GM21723 (cell line): Measurements from ENCODE around the gene LALBA.
"Not testable (repeated sequence)": the region's sequence is repeated elsewhere in the genome, so short reads cannot be mapped to it uniquely, and the experiment has no call there.

ENCODE experiments used
- ATAC-seq: cut with Tn5 transposase; IDR thresholded peaks from one replicate; pipeline ENCODE4 v1.9.1; 2021; ENCODE audit warnings: mild to moderate bottlenecking, moderate library complexity; ENCODE audit not compliant: unreplicated experiment

Gene LALBA

DNA sequence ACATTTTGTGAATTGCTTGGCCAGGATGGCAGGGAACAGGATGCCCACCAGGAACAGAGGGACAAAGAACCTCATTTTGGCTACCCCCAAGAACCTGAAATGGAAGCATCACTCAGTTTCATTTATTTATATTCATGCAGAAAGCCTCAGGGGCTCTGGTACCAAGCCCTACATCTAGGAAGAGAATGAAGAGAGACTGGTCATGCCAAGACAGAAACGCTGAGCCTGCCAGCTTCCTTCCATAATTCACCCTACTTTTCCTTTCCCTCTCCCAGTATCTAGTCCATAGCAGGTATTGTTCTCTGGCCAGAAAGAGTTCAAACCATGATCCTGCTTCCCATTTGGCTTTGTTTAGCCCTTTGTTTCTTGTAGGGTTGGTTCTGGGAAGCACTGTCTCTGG is at the start of gene LALBA:
Gene LALBA (minus strand): TSS at position 101 of the 400 bp plus-strand sequence. CDS start 26 bp downstream, at position 75.
- no peak for ATAC-seq

DNA sequence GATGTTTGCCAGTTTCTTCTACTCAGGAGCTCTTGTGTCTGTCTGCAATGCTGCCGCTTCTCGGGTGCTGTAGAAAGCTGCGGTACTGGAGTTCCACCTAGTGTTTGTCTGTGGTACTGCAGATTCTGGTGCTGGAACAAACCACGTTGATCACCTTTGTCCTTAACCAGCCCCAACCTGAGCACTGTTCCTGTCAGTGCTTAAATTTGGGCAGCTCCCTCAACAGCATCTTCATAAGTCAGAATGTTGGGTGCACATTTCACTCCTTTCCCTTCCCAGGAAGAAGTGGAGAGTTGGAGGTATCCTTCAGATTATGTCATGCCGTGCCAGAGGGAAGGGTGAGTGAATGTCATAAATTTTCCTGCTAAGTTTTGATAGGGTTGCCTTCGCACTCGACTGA is 48.7 kb upstream of the LALBA start:
- peak; percentile 85 for ATAC-seq

GRCh38 chr12:48615681-48616080 is 45.8 kb upstream of the LALBA start:
- no peak for ATAC-seq

- ATAC-seq = no peak
Measured at GRCh38 chr12:48613321-48613720, 43.5 kb upstream of the LALBA start.

DNA sequence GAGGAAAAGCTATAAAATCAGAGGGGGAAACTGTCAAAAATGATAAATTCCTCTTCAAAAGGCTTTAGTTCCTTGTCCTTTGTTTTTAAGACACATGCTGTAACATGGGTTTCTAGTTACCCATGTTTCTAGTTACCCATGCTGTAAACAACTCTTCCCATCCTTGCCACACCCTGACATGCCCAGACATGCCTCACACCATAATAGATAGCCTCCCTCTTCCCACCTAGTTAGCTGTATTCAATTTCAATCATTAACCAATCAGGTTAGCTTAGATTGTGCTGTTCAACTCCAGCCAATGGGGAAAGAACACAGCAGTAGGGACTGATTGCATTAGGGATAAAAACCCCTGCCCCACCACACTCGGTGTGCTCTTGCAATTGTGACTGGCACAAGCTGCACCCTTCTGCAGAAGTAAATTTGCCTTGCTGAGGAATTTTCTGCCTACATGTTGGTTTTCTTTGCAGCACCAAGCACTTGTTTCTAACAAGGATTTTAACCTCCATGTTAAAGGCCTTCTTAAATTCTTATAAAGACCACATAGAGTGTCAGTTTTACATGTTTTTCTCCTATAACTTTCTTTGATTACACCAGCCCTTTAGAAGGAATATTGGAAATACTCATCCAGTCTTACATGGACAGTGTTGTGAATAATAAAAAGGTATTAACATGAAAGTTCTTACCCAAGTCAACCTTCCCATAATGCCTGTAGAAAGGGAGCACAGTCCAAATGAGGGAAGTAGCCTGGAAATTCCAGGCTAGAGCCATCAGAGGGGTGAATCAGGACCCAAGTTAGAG is 32.5 kb upstream of the LALBA start:
- ATAC-seq = no peak

- peak; percentile 85 for ATAC-seq
Measured at GRCh38 chr12:48601013-48601756, 31.3 kb upstream of the LALBA start.

GRCh38 chr12:48600552-48600951 is 30.7 kb upstream of the LALBA start:
- no peak for ATAC-seq

GRCh38 chr12:48592591-48593086 is 22.8 kb upstream of the LALBA start:
- ATAC-seq = no peak

GRCh38 chr12:48586361-48586760 is 16.5 kb upstream of the LALBA start:
- no peak for ATAC-seq

GRCh38 chr12:48583728-48584127 is 13.9 kb upstream of the LALBA start:
- no peak for ATAC-seq

- no peak for ATAC-seq
Measured at GRCh38 chr12:48580831-48581230, 11.0 kb upstream of the LALBA start.

- no peak for ATAC-seq
Measured at GRCh38 chr12:48572326-48572725, 2.5 kb upstream of the LALBA start.

DNA sequence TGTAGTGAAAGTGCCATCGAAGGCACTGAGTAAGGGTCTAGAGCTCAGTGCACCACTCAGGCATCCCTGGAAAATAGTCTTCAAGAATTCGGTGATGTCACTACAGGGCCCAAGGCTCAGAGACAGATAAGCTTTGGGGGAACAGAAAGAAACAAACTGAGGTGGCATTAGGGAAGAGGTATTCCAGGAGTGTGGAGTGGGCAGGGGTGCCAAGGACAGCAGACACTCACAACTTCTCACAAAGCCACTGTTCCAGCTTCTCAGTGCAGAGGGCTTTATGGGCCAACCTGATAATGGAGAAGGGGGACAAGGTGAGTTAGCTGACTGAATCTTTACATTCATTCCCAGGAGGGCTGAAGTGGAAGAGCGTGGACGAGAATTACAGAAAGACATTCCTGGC is 2.1 kb downstream of the LALBA start:
- ATAC-seq = no peak

DNA sequence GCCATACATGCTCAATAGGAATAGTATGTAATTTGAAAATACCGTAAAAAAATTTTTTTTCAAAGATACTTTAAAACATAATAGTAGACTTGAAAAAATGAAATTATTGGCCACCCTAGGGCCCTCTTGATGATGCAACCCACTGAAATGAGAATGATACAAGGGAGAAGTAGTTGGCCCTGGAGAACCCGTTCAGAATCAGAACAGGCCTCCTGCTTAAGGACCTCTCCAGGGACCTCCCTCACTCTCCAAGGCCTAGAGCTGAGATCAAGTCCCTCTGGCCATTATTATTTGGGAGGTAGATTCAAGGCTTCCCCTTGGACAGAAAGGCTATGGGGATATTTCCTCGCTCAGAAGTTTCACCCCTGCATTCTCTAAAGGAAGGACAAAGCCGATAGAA is 11.9 kb downstream of the LALBA start:
- no peak for ATAC-seq

DNA sequence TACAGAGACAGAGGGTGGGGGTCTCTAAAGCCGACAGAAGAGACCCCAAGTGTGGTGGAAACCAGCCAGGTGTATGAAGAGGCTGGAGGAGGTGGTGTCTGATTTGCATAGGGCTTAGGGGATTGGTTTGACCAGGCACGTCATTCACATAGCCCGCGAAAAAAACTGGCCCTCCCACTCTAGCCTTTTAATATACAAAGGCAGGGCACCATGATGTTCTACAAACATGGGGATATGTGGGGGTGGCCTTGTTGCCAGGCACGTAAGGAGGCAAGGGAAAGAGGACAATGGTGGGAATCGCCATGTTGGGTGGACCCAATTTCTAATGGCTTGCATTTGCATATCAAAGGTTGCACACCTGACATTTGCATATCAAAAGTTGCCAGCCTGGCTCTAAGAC is 13.2 kb downstream of the LALBA start:
- no peak for ATAC-seq

- ATAC-seq = not testable (repeated sequence)
Measured at GRCh38 chr12:48553666-48554343, 16.0 kb downstream of the LALBA start.

DNA sequence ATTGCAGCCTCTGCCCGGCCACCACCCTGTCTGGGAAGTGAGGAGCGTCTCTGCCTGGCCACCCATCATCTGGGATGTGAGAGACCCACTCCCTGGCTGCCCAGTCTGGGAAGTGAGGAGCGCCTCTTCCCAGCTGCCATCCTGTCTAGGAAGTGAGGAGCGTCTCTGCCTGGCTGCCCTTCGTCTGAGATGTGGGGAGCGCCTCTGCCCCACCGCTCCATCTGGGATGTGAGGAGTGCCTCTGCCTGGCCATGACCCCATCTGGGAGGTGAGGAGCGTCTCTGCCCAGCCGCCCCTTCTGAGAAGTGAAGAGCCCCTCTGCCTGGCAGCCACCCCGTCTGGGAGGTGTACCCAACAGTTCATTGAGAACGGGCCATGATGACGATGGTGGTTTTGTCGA is 18.2 kb downstream of the LALBA start:
- ATAC-seq = not testable (repeated sequence)

DNA sequence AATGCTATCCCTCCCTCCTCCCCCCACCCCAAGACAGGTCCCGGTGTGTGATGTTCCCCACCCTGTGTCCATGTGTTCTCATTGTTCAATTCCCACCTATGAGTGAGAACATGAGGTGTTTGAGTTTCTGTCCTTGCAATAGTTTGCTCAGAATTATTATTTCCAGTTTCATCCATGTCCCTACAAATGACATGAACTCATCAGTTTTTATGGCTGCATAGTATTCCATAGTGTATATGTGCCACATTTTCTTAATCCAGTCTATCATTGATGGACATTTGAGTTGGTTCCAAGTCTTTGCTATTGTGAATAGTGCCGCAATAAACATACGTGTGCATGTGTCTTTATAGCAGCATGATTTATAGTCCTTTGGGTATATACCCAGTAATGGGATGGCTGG is 22.8 kb downstream of the LALBA start:
- ATAC-seq = not testable (repeated sequence)

DNA sequence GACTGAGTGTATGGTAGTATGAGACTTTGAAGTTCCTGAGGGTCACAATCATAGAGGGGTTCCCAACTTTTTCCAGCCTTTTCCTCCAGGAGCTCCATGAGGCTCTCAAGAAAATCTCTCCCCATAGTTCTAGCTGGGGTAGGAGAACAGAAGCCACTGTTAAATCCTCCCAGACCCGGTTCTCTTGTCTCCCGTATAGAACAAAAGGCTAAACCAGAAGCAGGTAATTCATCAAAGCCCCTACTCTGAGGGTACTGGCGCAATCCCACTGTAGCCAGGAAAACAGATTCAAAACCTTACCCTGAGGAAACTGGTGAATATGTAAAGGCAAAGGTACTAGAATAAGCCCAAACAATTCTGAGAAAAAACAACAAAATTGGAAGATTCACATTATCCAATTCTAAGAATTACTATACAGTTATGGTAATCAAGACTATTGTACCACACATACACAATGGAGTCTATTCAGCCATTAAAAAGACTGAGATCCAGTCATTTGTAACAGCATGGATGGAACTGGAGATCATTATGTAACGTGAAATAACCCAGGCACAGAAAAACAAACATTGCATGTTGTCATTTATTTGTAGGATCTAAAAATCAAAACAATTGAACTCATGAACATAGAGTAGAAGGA is 23.9 kb downstream of the LALBA start:
- no peak for ATAC-seq

DNA sequence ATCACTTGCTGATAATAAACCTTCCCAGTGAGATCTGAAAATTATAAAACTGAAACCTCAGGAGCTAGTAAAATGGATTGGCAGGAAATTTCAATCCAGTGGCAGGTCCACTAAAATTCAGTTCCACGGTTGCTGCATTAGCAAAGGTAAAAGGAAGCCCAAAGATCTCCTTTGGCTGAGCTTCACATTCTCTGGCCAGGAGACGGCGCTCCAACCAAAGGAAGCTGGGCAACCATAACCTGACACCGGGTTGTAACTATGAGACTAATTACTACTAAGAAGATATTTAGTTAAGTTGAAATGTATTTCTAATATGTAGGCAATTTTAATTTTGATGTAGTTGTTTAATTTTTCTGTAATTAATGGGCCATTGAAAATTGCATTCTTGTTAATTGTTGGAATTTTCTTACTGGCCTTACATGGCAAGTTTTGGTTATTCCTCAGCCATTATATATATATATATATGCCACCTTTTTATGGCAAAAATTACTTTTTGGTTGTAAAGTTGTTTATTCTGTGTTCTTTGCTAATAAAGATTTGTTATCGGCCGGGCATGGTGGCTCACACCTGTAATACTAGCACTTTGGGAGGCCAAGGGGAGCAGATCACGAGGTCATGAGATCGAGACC is 27.4 kb downstream of the LALBA start:
- ATAC-seq = no peak

DNA sequence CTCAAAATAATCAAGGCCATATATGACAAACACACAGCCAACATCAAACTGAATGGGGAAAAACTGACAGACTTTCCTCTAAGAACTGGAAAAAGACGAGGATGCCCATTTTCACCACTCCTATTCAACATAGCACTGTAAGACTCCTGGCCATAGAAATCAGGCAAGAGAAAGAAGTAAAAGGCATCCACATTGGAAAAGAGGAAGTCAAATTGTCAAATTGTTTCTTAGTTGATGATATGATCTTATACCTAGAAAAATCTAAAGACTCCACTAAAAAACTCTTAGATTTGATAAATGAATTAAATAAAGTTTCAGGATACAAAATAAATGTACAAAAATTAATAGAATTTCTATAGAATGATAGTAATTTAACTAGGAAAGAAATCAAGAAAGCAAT is 33.2 kb downstream of the LALBA start:
- no peak for ATAC-seq
